ENCODE results near the gene IL21R.

Gene IL21R

DNA sequence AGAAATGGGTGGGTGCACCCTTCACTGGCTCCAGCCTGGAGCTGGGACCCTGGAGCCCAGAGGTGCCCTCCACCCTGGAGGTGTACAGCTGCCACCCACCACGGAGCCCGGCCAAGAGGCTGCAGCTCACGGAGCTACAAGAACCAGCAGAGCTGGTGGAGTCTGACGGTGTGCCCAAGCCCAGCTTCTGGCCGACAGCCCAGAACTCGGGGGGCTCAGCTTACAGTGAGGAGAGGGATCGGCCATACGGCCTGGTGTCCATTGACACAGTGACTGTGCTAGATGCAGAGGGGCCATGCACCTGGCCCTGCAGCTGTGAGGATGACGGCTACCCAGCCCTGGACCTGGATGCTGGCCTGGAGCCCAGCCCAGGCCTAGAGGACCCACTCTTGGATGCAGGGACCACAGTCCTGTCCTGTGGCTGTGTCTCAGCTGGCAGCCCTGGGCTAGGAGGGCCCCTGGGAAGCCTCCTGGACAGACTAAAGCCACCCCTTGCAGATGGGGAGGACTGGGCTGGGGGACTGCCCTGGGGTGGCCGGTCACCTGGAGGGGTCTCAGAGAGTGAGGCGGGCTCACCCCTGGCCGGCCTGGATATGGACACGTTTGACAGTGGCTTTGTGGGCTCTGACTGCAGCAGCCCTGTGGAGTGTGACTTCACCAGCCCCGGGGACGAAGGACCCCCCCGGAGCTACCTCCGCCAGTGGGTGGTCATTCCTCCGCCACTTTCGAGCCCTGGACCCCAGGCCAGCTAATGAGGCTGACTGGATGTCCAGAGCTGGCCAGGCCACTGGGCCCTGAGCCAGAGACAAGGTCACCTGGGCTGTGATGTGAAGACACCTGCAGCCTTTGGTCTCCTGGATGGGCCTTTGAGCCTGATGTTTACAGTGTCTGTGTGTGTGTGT is 46.8 kb downstream of the IL21R start:
- no peak for TF ChIP-seq GATA2 (IDR thresholded peaks at IDR 0.05; ENCODE audit: low read depth, low read length)
- no peak for TF ChIP-seq GATA3 (IDR thresholded peaks at IDR 0.05; ENCODE audit: low read depth, low read length)

DNA sequence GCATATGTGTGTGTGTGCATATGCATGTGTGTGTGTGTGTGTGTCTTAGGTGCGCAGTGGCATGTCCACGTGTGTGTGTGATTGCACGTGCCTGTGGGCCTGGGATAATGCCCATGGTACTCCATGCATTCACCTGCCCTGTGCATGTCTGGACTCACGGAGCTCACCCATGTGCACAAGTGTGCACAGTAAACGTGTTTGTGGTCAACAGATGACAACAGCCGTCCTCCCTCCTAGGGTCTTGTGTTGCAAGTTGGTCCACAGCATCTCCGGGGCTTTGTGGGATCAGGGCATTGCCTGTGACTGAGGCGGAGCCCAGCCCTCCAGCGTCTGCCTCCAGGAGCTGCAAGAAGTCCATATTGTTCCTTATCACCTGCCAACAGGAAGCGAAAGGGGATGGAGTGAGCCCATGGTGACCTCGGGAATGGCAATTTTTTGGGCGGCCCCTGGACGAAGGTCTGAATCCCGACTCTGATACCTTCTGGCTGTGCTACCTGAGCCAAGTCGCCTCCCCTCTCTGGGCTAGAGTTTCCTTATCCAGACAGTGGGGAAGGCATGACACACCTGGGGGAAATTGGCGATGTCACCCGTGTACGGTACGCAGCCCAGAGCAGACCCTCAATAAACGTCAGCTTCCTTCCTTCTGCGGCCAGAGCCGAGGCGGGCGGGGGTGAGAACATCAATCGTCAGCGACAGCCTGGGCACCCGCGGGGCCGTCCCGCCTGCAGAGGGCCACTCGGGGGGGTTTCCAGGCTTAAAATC is 47.6 kb downstream of the IL21R start:
- no peak for TF ChIP-seq GATA3 (IDR thresholded peaks at IDR 0.05; ENCODE audit: low read depth, low read length)
- TF ChIP-seq GATA2 (IDR thresholded peaks at IDR 0.05; ENCODE audit: low read depth, low read length) = no peak

DNA sequence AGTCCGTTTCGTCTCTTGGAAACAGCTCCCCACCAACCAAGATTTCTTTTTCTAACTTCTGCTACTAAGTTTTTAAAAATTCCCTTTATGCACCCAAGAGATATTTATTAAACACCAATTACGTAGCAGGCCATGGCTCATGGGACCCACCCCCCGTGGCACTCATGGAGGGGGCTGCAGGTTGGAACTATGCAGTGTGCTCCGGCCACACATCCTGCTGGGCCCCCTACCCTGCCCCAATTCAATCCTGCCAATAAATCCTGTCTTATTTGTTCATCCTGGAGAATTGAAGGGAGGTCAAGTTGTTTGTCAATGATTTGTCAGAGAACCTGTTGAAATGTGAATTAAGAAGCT is 48.2 kb downstream of the IL21R start:
- TF ChIP-seq GATA2 (IDR thresholded peaks at IDR 0.05; ENCODE audit: low read depth, low read length) = no peak
- TF ChIP-seq GATA3 (IDR thresholded peaks at IDR 0.05; ENCODE audit: low read depth, low read length) = no peak

DNA sequence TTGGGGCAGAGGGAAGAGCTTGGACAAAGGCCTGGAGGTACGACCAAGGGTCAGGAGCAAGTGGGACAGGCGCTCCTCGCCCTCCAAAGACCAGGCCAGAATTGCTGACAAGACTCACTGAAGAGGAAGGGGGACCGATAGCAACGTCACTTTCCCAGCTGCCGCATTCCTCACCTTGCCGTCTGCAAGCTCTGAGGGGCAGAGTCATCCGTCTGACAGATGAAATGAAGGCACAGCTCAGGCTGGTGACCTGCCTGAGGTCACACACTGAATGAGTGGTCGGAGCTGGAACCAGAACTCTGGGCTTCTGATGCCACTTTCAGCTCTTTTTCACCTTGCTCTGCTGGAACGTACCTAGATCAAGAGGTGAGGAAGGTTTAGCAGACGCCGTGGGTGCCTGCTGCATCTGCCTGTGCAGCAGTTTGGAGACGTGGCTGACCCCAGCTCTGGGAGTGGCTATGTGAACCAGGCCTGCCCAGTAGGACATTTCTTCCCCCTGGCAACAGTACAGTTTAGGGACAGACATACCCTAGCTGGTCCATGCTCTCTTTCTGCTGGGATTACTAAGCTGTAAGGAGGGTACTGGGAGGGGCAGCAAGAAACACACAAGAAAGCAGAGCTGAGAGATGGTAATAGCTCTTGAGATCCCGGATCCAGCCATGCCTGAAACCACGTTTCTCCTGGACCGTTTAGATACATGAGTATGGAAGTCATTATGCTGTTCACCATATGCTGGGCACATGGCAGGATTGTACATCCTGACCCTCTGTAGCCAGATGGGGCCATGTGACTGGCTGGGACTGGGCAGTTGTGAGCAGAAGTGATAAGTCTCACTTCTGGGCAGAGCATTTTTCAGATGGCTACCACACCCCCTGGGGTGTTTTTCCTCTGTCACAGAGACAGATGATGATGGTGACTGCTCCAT is 50.9 kb downstream of the IL21R start:
- no peak for TF ChIP-seq GATA2 (IDR thresholded peaks at IDR 0.05; ENCODE audit: low read depth, low read length)
- TF ChIP-seq GATA3 (IDR thresholded peaks at IDR 0.05; ENCODE audit: low read depth, low read length) = no peak

DNA sequence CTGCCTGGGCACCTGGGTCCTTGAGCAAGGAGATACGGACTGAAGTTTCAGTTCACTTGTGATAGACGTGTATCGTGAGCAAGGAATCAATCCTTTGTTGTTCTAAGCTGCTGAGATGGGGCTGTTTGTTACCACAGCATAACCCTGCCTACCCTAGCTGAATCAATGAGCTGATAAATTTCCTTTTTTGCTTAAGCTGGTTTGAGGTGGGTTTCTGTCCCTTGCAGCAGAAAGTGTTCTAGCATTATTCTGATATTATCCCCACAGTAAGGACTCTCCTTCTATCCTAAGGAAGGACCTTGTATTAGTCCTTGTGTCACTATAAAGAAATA is 51.5 kb downstream of the IL21R start:
- TF ChIP-seq GATA3 (IDR thresholded peaks at IDR 0.05; ENCODE audit: low read depth, low read length) (no peak), GATA2 (IDR thresholded peaks at IDR 0.05; ENCODE audit: low read depth, low read length) (no peak)

DNA sequence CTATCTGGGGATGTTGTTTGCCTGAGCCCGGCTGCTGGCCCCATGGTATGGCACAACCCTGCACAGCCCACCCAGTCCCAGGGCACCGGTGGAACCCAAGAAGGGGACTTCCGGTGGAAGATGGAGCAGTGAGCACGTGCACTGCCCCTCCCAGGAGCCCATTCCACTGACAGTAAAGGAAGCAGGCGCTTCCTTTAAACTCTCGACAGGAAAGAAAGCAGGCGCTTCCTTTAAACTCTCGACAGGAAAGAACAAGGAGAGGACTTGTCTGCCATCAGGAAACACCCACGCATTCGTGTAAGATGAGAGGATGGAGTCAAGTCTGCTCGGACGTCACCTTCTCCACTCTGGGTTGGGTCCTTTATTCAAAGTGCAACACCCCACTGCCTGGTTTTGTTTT is 53.7 kb downstream of the IL21R start:
- no peak for TF ChIP-seq GATA3 (IDR thresholded peaks at IDR 0.05; ENCODE audit: low read depth, low read length)
- no peak for TF ChIP-seq GATA2 (IDR thresholded peaks at IDR 0.05; ENCODE audit: low read depth, low read length)

DNA sequence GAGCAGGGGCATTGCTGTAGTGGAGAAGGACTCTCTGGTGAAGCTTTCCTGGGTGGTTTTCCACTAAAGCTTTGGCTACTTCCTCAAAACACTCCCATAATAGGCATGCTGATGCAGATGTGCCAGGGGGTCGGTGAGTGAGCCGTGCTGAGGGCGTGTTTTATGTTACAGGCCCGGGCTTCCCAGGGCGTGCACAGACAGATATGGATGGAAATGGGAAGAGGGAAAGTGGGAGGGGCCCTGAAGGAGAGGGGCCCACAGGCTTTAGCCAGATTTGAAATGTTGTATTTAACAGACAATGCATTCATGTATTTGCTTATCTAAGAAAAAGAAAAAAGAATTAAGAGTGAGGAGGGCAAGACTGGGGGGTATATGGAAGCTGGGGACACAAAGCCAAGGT is 56.3 kb downstream of the IL21R start:
- no peak for TF ChIP-seq GATA2 (IDR thresholded peaks at IDR 0.05; ENCODE audit: low read depth, low read length)
- TF ChIP-seq GATA3 (IDR thresholded peaks at IDR 0.05; ENCODE audit: low read depth, low read length) = no peak

DNA sequence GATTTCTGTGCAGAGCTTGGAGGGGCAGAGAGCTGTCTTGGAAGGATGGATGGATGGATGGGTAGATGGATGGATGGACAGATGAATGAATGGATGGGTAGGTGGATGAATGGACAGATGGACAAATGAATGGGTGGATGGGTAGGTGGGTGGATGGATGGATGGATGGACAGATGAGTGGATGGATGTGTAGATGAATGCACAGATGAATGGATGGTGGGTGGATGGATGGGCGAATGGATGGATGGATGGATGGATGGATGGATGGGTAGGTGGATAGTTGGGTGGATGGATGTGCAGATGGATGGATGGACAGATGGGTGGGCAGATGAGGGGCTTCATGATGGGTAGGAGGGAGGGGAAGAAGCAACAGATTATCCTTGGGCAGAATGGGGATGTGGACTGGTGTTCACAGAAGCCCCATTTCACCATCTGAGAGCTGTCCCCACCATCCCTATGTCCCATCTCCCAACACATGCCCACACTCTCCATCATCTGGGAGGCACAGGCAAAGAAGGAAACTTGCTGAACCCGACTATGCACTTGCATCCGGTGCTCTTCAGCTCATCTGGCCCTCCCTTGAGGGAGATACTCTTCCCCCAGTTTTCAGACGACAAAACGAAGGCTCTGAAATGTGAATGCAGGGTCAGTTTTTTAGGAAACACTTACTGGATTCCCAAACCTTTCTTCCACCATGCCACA is 57.2 kb downstream of the IL21R start:
- TF ChIP-seq GATA3 (IDR thresholded peaks at IDR 0.05; ENCODE audit: low read depth, low read length) (no peak), GATA2 (IDR thresholded peaks at IDR 0.05; ENCODE audit: low read depth, low read length) (no peak)

DNA sequence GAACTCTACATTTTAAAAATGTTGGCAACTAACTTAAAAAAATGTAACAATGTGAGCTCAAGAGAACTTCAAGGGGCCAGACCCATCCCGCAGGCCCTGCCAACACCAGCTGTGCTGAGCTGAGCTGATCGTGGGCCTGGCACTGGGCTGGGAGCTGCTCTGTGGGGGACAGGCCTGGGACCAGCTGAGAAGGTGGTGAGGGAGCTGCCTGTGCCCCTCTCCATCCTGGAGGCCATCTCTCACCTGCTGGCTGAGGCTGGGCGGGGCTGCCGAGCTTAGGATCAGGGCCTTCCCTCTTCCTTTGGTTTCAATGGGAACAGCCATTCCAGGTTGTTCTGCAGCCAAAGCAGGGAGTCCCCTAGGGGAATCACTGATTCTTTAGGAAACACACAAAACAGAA is 58.2 kb downstream of the IL21R start:
- TF ChIP-seq GATA3 (IDR thresholded peaks at IDR 0.05; ENCODE audit: low read depth, low read length) (no peak), GATA2 (IDR thresholded peaks at IDR 0.05; ENCODE audit: low read depth, low read length) (no peak)

DNA sequence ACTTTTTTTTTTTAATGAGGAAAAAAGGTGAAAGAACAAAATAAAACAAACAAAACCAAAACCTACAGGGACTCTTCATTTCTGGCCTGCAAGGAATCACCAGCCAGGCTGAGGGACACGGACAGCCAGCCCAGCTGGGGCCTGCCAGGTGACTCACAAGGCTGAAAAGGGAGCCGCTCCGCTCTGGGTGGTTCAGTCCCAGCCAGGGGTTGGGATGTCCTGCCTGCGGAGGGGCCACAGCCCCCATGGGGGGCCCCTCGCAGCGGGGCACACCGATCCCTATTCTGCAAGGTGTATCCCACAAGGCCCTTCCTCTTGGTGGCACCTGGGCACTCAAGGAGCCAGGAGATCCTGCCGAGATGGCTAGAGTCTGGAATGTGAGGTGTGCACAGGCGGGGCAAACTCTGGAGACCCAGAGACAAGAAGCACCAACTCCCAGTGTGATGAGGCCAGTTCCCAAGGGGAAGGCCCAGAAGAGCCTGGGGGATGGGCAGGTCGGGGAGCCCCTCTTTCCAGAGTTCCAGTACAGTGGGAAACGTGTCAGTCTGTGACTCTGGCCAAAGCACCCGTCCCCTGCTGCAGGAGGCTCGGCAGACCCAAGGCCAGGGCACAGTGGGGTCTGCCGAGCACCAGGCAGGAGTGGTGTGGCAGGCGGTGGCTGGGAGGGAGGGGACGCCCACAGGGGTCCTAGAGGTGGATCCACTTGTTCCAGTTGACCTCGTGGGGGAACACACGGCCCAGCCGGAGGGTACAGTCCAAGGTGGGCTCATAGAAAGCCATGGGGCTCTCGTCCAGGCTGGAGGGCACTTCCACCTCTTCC is 58.9 kb downstream of the IL21R start:
- no peak for TF ChIP-seq GATA3 (IDR thresholded peaks at IDR 0.05; ENCODE audit: low read depth, low read length)
- no peak for TF ChIP-seq GATA2 (IDR thresholded peaks at IDR 0.05; ENCODE audit: low read depth, low read length)

DNA sequence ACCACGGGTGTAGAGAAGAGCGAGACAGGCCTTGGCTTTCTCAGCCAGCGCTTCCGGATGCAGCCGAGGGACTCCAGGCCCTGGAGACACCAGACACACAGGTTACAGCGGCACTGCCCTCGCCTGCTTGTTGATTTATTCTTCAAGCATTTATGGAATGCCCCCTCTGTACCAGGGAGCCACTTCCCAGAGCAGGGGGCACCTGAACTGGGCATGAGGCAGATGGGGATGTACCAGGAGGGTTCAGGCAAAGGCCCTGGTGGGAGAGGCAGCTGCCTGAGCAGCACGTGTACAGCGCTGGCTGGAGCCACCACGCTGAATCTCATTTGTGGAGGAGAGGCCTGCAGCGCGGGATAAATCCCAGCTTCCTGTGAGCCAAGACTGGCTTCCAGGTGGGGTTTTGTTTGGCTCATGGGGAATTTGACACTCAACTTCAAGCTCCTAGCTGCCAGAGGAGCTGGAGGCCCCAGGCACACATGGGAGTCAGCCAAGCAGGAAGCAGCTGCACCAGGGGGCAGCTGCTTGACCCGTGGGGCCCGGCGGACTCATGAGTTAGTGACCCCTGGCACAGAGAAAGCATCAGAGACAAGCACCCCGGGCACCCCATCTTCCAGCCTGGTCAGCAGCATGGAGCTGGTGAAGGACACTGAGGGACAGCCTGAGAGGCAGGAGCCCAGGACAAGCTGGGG is 59.7 kb downstream of the IL21R start:
- TF ChIP-seq GATA2 (IDR thresholded peaks at IDR 0.05; ENCODE audit: low read depth, low read length) (no peak), GATA3 (IDR thresholded peaks at IDR 0.05; ENCODE audit: low read depth, low read length) (no peak)

DNA sequence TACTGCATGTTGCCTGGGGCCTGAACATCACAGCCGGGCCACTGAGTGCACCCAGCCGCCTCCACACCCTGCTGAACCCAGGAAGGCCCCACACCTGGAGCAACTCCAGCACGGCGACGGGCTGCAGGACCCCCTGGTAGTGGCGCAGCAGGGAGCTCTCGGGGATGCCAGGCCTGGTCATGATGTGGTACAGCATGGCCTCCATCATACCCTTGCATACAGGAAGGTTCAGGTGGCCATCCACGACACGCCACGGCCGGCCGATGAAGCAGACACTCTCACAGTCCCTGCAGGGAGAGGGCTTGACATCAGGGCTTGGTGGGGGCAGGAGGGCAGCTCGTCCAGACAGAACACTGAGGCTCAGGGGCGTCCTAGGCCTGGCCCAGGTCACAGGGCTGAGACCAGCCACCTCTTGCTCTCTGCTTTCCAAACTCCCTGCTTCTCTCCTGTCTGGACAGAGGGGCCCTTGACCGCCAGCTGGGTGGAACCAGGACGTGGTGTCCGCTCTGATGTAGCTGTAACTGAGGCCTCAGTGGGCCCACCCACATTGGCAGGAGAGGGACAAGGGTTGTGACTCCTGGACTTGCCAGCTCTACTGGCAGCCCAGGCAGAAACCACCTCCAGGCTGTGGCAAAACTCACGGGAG is 60.3 kb downstream of the IL21R start:
- TF ChIP-seq GATA3 (IDR thresholded peaks at IDR 0.05; ENCODE audit: low read depth, low read length) (no peak), GATA2 (IDR thresholded peaks at IDR 0.05; ENCODE audit: low read depth, low read length) (no peak)
